GM12878 (cell line): ENCODE measurements around the gene DGLUCY. TPM values are rescaled to one million over a fixed set of nuclear protein-coding genes. Genes with fewer than 3 reads are reported as not detected.

ENCODE experiments used
- ATAC-seq: fragments of 200-7000 bp; cut with Tn5 transposase; 3 replicates; pipeline ENCODE4 v1.9.1; 2020; ENCODE audit warnings: mild to moderate bottlenecking, moderate library complexity
- BruUV-seq: library from RNA; stranded (reverse); fragments of 400-500 nt; replicated peaks from 2 replicates; lab custom pipeline; 2021; lab: Mats Ljungman, UMichigan
- CTCF ChIA-PET: fragments of 300-600 bp; sonication (Branson Sonifier 250); formaldehyde crosslinking; extraction: SDS; loops from one replicate; lab custom pipeline; 2021; ENCODE audit warnings: inconsistent platforms; lab: Yijun Ruan, JAX
- POLR2A ChIA-PET: fragments of 350-600 bp; formaldehyde crosslinking; extraction: SDS; loops from one replicate; lab custom pipeline; 2021; ENCODE audit warnings: inconsistent platforms; lab: Charles Lee
- RAD21 ChIA-PET: fragments of 300-600 bp; sonication (Branson Sonifier 250); formaldehyde crosslinking; loops from one replicate; lab custom pipeline; 2023; ENCODE audit warnings: antibody characterized with exemption; ENCODE audit not compliant: unreplicated experiment; lab: Charles Lee
- SMC1A ChIA-PET: fragments of 300-600 bp; sonication (Branson Sonifier 250); formaldehyde crosslinking; loops from one replicate; lab custom pipeline; 2023; ENCODE audit not compliant: unreplicated experiment, uncharacterized antibody; lab: Charles Lee
- DNase-seq: peaks from one replicate; pipeline ENCODE4 v3.0.0-alpha.2; 2011; ENCODE audit warnings: low read depth, low spot score
- FAIRE-seq: peaks from 3 replicates; lab custom pipeline; 2011; peaks lifted over from hg19 to GRCh38; lab: Jason Lieb, UNC
- H2AFZ ChIP-seq: 2 replicates; pipeline ENCODE4 v1.6.0; 2011; ENCODE audit warnings: low read depth, low read length, control low read depth; ENCODE audit not compliant: control insufficient read depth
- H3K27ac ChIP-seq: 2 replicates; pipeline ENCODE4 v1.5.1; 2011; ENCODE audit warnings: control low read depth; ENCODE audit not compliant: control insufficient read depth, insufficient read depth
- H3K27me3 ChIP-seq, 2 experiments: replicated peaks in 1 of 2; 2 replicates each; pipeline versions ENCODE4 v1.6.0 to v1.6.1; 2011; ENCODE audit warnings: low read length in 1 of 2; ENCODE audit not compliant: control insufficient read depth in 2 of 2, insufficient read depth in 2 of 2
- H3K36me3 ChIP-seq, 2 experiments: 2 replicates each; pipeline ENCODE4 v1.5.1; 2011; ENCODE audit warnings: low read length in 1 of 2; ENCODE audit not compliant: control insufficient read depth in 2 of 2, insufficient read depth in 2 of 2
- H3K4me1 ChIP-seq: 2 replicates; pipeline ENCODE4 v1.6.1; 2011; ENCODE audit warnings: mild to moderate bottlenecking, low read length, moderate library complexity, mixed read lengths; ENCODE audit not compliant: control insufficient read depth, insufficient read depth
- H3K4me2 ChIP-seq: 2 replicates; pipeline ENCODE4 v1.6.0; 2011; ENCODE audit warnings: control low read depth; ENCODE audit not compliant: control insufficient read depth, insufficient read depth
- H3K4me3 ChIP-seq: fragments of 200-600 bp; sonication (generic); 2 replicates; pipeline ENCODE4 v1.5.1; 2016
- H3K79me2 ChIP-seq: 2 replicates; pipeline ENCODE4 v1.6.0; 2011; ENCODE audit warnings: low read length; ENCODE audit not compliant: control insufficient read depth, insufficient read depth
- H3K9ac ChIP-seq: 2 replicates; pipeline ENCODE4 v1.8.0; 2011; ENCODE audit warnings: low read length, control low read depth, mixed read lengths; ENCODE audit not compliant: control insufficient read depth, insufficient read depth
- H3K9me3 ChIP-seq: replicated peaks from 3 replicates; pipeline ENCODE4 v1.5.1; 2011; ENCODE audit warnings: mild to moderate bottlenecking, low read length; ENCODE audit not compliant: control insufficient read depth, insufficient read depth
- H4K20me1 ChIP-seq: 2 replicates; pipeline ENCODE4 v1.6.0; 2011; ENCODE audit not compliant: control insufficient read depth, insufficient read depth
- GABPA ChIP-seq: IDR thresholded peaks from 2 replicates; pipeline ENCODE4 v1.6.1; 2014; ENCODE audit warnings: antibody characterized with exemption, low read depth, mild to moderate bottlenecking, inconsistent platforms
- HCFC1 ChIP-seq: fragments of 150-350 bp; IDR thresholded peaks from 2 replicates; pipeline ENCODE4 v1.6.1; 2014; ENCODE audit warnings: low read length
- IKZF1 ChIP-seq: fragments of 450-650 bp; conservative IDR thresholded peaks from 2 replicates; pipeline ENCODE4 v1.6.1; 2017; ENCODE audit warnings: antibody characterized with exemption, mild to moderate bottlenecking
- RAD51 ChIP-seq: fragments of 450-650 bp; IDR thresholded peaks from 2 replicates; pipeline ENCODE4 v1.6.1; 2016; ENCODE audit warnings: moderate library complexity, mild to moderate bottlenecking, inconsistent platforms
- SP1 ChIP-seq: IDR thresholded peaks from one replicate; pipeline ENCODE4 v1.6.1; 2011; ENCODE audit warnings: low read depth, low read length
- SUPT20H ChIP-seq: IDR thresholded peaks from 2 replicates; pipeline ENCODE4 v1.6.1; 2011; ENCODE audit warnings: low read depth, mild to moderate bottlenecking, low read length, moderate library complexity, borderline replicate concordance; ENCODE audit not compliant: control insufficient read depth
- ZSCAN29 ChIP-seq: fragments of 450-650 bp; IDR thresholded peaks from 2 replicates; pipeline ENCODE4 v1.6.1; 2017; ENCODE audit warnings: mild to moderate bottlenecking, moderate library complexity
- whole genome bisulfite sequencing: methylation state at CpG from one replicate; pipeline ENCODE4 v1.1.6; 2016; ENCODE audit warnings: low lambda C conversion rate; ENCODE audit not compliant: insufficient replicate concordance, insufficient coverage; ENCODE audit errors: missing lambda C conversion rate; 5-methylcytosine and 5-hydroxymethylcytosine counted together
- in situ Hi-C: fragments of 300-500 bp; cut with MboI; formaldehyde crosslinking; loops from 9 replicates; pipeline ENCODE4 v1.14.3; 2018; ENCODE audit warnings: mixed read lengths
- intact Hi-C: fragments of 100-400 bp; cut with micrococcal nuclease; formaldehyde crosslinking; loops from one replicate; pipeline ENCODE4 v1.14.2; 2022; ENCODE audit not compliant: unreplicated experiment
- polyA plus RNA-seq, 11 experiments: library from polyadenylated mRNA; depleted of rRNA in 4 of 11; unstranded in 6 of 11; stranded (reverse) in 5 of 11; fragments of >200 nt; fragmentation: Nextera tagmentation in 4 of 11; fragmentation: Illumina TruSeq in 1 of 11; extraction: Ambion mirVana in 4 of 11; extraction: Trizol in 1 of 11; gene quantifications; 1 replicate in 1 of 11; 2 replicates in 10 of 11; pipeline versions ENCODE4 v1.2.1 to v1.2.3, GENCODE V29; 2011 to 2016; ENCODE audit warnings: inconsistent platforms in 2 of 11, missing spikeins in 2 of 11, low read depth in 1 of 11
- total RNA-seq, 4 experiments: library from RNA; depleted of rRNA in 3 of 4; stranded (reverse); fragments of >200 nt in 3 of 4; fragmentation: Illumina TruSeq in 1 of 4; extraction: Trizol in 1 of 4; gene quantifications; 2 replicates each; pipeline versions ENCODE4 v1.2.1 to v1.2.3, GENCODE V29; 2013 to 2021
- TF ChIP-seq, protein P1 (sequence below): IDR thresholded peaks from 2 replicates; pipeline ENCODE4 v1.6.1; 2011; ENCODE audit warnings: borderline replicate concordance, low read depth, mild to moderate bottlenecking, moderate library complexity, mixed read lengths, low read length; ENCODE audit not compliant: insufficient read depth; ENCODE audit errors: extremely low read length
- TF ChIP-seq, protein P2 (sequence below): IDR thresholded peaks from 2 replicates; pipeline ENCODE4 v1.6.1; 2012; ENCODE audit warnings: mild to moderate bottlenecking, low read depth, low read length
- TF ChIP-seq, protein P3 (sequence below): fragments of 450-650 bp; formaldehyde crosslinking; IDR thresholded peaks from 2 replicates; pipeline ENCODE4 v1.5.0; 2022; ENCODE audit warnings: mild to moderate bottlenecking, missing genetic modification characterization
- TF ChIP-seq, protein P4 (sequence below): fragments of 450-650 bp; formaldehyde crosslinking; IDR thresholded peaks from 2 replicates; pipeline ENCODE4 v1.4.0; 2022; ENCODE audit warnings: mild to moderate bottlenecking, moderate library complexity

DGLUCY gene
- total and polyA plus RNA-seq, 10 of the 15 experiments (the other 5 are each of a cell fraction or from before 2014, with no cell fraction given): 15.0 to 70.3 (median 55.1) TPM

DNA sequence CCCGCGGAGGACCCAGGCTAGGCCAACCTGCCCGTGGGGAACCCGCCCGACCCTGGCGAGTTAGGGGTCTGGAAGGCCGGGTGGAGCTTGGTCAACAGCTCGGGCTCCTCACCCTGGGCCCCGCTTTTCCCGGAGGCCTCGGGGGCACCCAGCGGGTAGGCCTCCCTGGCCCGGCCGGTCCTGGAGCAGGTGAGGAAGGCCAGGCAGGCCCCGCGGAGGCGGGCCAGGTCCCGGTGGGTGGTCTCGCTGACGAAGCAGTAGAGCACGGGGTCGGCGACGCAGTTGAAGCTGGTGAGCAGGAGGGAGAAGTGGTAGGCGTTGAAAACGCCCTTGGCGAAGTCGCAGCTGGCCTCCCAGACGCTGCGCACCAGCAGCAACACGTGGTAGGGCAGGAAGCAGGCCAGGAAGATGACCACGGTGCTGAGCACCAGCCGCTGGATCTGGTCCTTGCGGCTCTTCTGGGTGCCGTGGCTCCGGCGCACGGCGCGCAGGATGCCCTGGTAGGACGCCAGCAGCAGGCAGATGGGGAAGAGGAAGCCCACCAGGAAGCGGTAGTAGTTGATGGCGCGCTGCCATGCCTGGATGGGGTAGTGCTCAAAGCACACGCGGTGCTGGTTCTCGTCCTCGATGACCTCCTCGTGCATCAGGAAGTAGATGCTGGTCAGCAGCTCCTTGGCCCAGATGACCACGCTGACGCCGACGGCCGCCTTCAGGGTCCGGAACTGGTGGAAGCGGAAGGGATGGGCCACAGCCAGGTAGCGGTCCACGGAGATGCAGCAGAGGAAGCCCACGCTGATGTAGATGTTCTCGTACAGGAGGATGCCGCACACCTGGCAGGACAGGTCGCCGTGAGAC is 120.3 kb downstream of the DGLUCY start:
- ATAC-seq: no peak
- in situ Hi-C loops: no loop called here
- no peaks in the 10 kb centered on the region for H4K20me1 ChIP-seq
- no peak overlapping the region for H3K27ac ChIP-seq
- BruUV-seq: no TSS peak
- ChIA-PET POLR2A (interaction anchor here (1.3 kb wide), 1 partner anchor 9 kb away, joined by 4 read pairs; no protein-coding TSS in a partner anchor), SMC1A (interaction anchor here (0.9 to 1.7 kb wide), 4 partner anchors 9 to 52 kb away, joined by 3 to 5 read pairs (median 4); partner anchors contain the start of gene GPR68), CTCF (no interaction called here), RAD21 (no interaction called here)
- H3K36me3 ChIP-seq: peaks cover 0 to 8% of the 10 kb centered on the region in 2 experiments; a peak in 2 of 4 replicates
- no peak overlapping the region for H3K4me2 ChIP-seq
- intact Hi-C loops: no loop called here
- no peak for DNase-seq
- WGBS: 96% methylated on average over 63 of the region's 63 CpGs
- H3K27me3 ChIP-seq: no peaks in the 10 kb centered on the region
- H3K4me3 ChIP-seq: no peak overlapping the region
- peaks cover 2% of the 10 kb centered on the region; the same call in 1 of the 2 replicates for H3K79me2 ChIP-seq
- H3K4me1 ChIP-seq: peaks cover 35% of the 10 kb centered on the region
- FAIRE-seq: no peak
- H3K9ac ChIP-seq: no peak overlapping the region
- no peak overlapping the region for H2AFZ ChIP-seq
- H3K9me3 ChIP-seq: peaks cover 10% of the 10 kb centered on the region
- TF ChIP-seq, protein P1, sequence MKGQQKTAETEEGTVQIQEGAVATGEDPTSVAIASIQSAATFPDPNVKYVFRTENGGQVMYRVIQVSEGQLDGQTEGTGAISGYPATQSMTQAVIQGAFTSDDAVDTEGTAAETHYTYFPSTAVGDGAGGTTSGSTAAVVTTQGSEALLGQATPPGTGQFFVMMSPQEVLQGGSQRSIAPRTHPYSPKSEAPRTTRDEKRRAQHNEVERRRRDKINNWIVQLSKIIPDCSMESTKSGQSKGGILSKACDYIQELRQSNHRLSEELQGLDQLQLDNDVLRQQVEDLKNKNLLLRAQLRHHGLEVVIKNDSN: no peak
- no peak for TF ChIP-seq IKZF1
- no peak for TF ChIP-seq GABPA
- TF ChIP-seq, protein P2, sequence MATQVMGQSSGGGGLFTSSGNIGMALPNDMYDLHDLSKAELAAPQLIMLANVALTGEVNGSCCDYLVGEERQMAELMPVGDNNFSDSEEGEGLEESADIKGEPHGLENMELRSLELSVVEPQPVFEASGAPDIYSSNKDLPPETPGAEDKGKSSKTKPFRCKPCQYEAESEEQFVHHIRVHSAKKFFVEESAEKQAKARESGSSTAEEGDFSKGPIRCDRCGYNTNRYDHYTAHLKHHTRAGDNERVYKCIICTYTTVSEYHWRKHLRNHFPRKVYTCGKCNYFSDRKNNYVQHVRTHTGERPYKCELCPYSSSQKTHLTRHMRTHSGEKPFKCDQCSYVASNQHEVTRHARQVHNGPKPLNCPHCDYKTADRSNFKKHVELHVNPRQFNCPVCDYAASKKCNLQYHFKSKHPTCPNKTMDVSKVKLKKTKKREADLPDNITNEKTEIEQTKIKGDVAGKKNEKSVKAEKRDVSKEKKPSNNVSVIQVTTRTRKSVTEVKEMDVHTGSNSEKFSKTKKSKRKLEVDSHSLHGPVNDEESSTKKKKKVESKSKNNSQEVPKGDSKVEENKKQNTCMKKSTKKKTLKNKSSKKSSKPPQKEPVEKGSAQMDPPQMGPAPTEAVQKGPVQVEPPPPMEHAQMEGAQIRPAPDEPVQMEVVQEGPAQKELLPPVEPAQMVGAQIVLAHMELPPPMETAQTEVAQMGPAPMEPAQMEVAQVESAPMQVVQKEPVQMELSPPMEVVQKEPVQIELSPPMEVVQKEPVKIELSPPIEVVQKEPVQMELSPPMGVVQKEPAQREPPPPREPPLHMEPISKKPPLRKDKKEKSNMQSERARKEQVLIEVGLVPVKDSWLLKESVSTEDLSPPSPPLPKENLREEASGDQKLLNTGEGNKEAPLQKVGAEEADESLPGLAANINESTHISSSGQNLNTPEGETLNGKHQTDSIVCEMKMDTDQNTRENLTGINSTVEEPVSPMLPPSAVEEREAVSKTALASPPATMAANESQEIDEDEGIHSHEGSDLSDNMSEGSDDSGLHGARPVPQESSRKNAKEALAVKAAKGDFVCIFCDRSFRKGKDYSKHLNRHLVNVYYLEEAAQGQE: no peak
- TF ChIP-seq HCFC1: no peak
- no peak for TF ChIP-seq SUPT20H
- no peak for TF ChIP-seq RAD51
- TF ChIP-seq SP1: no peak
- TF ChIP-seq, protein P3, sequence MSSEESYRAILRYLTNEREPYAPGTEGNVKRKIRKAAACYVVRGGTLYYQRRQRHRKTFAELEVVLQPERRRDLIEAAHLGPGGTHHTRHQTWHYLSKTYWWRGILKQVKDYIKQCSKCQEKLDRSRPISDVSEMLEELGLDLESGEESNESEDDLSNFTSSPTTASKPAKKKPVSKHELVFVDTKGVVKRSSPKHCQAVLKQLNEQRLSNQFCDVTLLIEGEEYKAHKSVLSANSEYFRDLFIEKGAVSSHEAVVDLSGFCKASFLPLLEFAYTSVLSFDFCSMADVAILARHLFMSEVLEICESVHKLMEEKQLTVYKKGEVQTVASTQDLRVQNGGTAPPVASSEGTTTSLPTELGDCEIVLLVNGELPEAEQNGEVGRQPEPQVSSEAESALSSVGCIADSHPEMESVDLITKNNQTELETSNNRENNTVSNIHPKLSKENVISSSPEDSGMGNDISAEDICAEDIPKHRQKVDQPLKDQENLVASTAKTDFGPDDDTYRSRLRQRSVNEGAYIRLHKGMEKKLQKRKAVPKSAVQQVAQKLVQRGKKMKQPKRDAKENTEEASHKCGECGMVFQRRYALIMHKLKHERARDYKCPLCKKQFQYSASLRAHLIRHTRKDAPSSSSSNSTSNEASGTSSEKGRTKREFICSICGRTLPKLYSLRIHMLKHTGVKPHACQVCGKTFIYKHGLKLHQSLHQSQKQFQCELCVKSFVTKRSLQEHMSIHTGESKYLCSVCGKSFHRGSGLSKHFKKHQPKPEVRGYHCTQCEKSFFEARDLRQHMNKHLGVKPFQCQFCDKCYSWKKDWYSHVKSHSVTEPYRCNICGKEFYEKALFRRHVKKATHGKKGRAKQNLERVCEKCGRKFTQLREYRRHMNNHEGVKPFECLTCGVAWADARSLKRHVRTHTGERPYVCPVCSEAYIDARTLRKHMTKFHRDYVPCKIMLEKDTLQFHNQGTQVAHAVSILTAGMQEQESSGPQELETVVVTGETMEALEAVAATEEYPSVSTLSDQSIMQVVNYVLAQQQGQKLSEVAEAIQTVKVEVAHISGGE: no peak
- TF ChIP-seq, protein P4, sequence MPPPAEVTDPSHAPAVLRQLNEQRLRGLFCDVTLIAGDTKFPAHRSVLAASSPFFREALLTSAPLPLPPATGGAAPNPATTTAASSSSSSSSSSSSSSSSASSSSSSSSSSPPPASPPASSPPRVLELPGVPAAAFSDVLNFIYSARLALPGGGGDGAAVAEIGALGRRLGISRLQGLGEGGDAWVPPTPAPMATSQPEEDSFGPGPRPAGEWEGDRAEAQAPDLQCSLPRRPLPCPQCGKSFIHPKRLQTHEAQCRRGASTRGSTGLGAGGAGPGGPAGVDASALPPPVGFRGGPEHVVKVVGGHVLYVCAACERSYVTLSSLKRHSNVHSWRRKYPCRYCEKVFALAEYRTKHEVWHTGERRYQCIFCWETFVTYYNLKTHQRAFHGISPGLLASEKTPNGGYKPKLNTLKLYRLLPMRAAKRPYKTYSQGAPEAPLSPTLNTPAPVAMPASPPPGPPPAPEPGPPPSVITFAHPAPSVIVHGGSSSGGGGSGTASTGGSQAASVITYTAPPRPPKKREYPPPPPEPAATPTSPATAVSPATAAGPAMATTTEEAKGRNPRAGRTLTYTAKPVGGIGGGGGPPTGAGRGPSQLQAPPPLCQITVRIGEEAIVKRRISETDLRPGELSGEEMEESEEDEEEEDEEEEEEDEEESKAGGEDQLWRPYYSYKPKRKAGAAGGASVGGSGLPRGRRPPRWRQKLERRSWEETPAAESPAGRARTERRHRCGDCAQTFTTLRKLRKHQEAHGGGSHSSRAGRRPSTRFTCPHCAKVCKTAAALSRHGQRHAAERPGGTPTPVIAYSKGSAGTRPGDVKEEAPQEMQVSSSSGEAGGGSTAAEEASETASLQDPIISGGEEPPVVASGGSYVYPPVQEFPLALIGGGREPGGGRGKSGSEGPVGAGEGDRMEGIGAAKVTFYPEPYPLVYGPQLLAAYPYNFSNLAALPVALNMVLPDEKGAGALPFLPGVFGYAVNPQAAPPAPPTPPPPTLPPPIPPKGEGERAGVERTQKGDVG (CRISPR knock-in tag): no peak
- TF ChIP-seq ZSCAN29: no peak
